GM12878 (cell line): ENCODE data around the gene DNAJC5.

ENCODE experiments used
- E4F1 ChIP-seq: fragments of 450-650 bp; IDR thresholded peaks from 2 replicates; pipeline ENCODE4 v1.6.1; 2018; ENCODE audit warnings: borderline replicate concordance, mild to moderate bottlenecking; ENCODE audit not compliant: partially characterized antibody
- EZH2 ChIP-seq: IDR thresholded peaks from 2 replicates; pipeline ENCODE4 v1.6.1; 2012; ENCODE audit warnings: low read depth, mild to moderate bottlenecking, control low read depth, inconsistent platforms, low read length, borderline replicate concordance; ENCODE audit not compliant: control insufficient read depth
- GABPA ChIP-seq: IDR thresholded peaks from 2 replicates; pipeline ENCODE4 v1.6.1; 2014; ENCODE audit warnings: antibody characterized with exemption, low read depth, mild to moderate bottlenecking, inconsistent platforms
- KDM1A ChIP-seq: fragments of 200-600 bp; sonication (generic); IDR thresholded peaks from 2 replicates; pipeline ENCODE4 v1.6.1; 2016; ENCODE audit warnings: borderline replicate concordance
- POLR2A ChIP-seq: IDR thresholded peaks from 2 replicates; pipeline ENCODE4 v1.6.1; 2011; ENCODE audit warnings: low read depth, mild to moderate bottlenecking, low read length
- POLR2AphosphoS5 ChIP-seq: IDR thresholded peaks from 2 replicates; pipeline ENCODE4 v1.6.1; 2011; ENCODE audit warnings: mild to moderate bottlenecking, low read length, inconsistent platforms
- SIN3A ChIP-seq: IDR thresholded peaks from 2 replicates; pipeline ENCODE4 v1.6.1; 2012; ENCODE audit warnings: low read depth, low read length, improper control_type of control experiment
- SMC3 ChIP-seq: IDR thresholded peaks from 2 replicates; pipeline ENCODE4 v1.6.1; 2011; ENCODE audit warnings: low read length, improper control_type of control experiment, borderline replicate concordance
- YBX1 ChIP-seq: fragments of 450-650 bp; IDR thresholded peaks from 2 replicates; pipeline ENCODE4 v1.6.1; 2016; ENCODE audit warnings: antibody characterized with exemption
- ZNF24 ChIP-seq: fragments of 450-650 bp; IDR thresholded peaks from 2 replicates; pipeline ENCODE4 v1.6.1; 2017; ENCODE audit warnings: antibody characterized with exemption, mild to moderate bottlenecking
- ZNF274 ChIP-seq: IDR thresholded peaks from one replicate; pipeline ENCODE4 v1.8.0; 2011; ENCODE audit not compliant: insufficient read length, insufficient read depth
- TF ChIP-seq, protein P1 (sequence below): IDR thresholded peaks from 2 replicates; pipeline ENCODE4 v1.6.1; 2011; ENCODE audit warnings: low read depth, mild to moderate bottlenecking, low read length, moderate library complexity, borderline replicate concordance; ENCODE audit errors: extremely low read depth
- TF ChIP-seq, protein P2 (sequence below), 3 experiments: IDR thresholded peaks in 2 of 3; conservative IDR thresholded peaks in 1 of 3; 2 replicates each; pipeline ENCODE4 v1.5.1; 2011; ENCODE audit warnings: low read depth in 3 of 3, low read length in 3 of 3, mild to moderate bottlenecking in 3 of 3, control low read depth in 2 of 3, moderate library complexity in 2 of 3, inconsistent platforms in 1 of 3, mixed read lengths in 1 of 3; ENCODE audit not compliant: control insufficient read depth in 2 of 3, insufficient read depth in 1 of 3; ENCODE audit errors: extremely low read depth in 1 of 3

DNA sequence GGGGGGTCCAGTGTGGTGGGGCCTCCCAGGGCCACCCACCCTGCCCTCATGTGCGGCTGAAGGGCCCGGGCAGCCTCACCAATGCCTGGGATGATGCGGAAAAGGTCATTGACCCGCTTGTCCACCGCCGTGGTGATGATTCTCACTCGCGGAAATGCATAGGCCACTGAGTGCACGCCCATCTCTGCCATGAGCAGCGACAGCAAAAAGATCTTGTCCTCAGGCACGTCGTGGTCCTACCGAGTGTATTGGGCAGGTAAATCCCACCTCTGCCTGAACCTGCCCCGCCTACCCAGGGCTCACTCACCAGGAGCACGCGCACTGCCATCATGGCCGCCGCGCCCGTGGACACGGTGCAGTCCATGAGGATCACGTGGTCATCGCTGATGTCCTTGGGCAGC lies 45.1 kb downstream of the DNAJC5 start:
- TF ChIP-seq E4F1 = no peak
- no peak for TF ChIP-seq ZNF24
- TF ChIP-seq GABPA = no peak
- TF ChIP-seq POLR2AphosphoS5 = no peak
- TF ChIP-seq ZNF274 = no peak
- TF ChIP-seq, protein P1, sequence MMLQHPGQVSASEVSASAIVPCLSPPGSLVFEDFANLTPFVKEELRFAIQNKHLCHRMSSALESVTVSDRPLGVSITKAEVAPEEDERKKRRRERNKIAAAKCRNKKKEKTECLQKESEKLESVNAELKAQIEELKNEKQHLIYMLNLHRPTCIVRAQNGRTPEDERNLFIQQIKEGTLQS = no peak
- TF ChIP-seq SIN3A = no peak
- TF ChIP-seq YBX1 = no peak
- TF ChIP-seq POLR2A = peak; percentile 28; the same call in 1 of the 2 replicates
- no peak for TF ChIP-seq SMC3
- no peak for TF ChIP-seq KDM1A
- TF ChIP-seq, protein P2, sequence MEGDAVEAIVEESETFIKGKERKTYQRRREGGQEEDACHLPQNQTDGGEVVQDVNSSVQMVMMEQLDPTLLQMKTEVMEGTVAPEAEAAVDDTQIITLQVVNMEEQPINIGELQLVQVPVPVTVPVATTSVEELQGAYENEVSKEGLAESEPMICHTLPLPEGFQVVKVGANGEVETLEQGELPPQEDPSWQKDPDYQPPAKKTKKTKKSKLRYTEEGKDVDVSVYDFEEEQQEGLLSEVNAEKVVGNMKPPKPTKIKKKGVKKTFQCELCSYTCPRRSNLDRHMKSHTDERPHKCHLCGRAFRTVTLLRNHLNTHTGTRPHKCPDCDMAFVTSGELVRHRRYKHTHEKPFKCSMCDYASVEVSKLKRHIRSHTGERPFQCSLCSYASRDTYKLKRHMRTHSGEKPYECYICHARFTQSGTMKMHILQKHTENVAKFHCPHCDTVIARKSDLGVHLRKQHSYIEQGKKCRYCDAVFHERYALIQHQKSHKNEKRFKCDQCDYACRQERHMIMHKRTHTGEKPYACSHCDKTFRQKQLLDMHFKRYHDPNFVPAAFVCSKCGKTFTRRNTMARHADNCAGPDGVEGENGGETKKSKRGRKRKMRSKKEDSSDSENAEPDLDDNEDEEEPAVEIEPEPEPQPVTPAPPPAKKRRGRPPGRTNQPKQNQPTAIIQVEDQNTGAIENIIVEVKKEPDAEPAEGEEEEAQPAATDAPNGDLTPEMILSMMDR (IDR thresholded peaks at IDR 0.05 in 2 of 3, conservative IDR thresholded peaks at IDR 0.05 in 1 of 3; ENCODE audit: control insufficient read depth in 2 of 3, extremely low read depth in 1 of 3, insufficient read depth in 1 of 3, low read depth in 3 of 3, low read length in 3 of 3) = no peak
- no peak for TF ChIP-seq EZH2
